Liver (tissue), 3 donors: Measurements from ENCODE around the gene HPCAL4.

Experiments
- NR2F2 ChIP-seq: IDR thresholded peaks from 2 replicates; pipeline ENCODE4 v1.6.1; 2016; ENCODE audit warnings: antibody characterized with exemption
- SP1 ChIP-seq: IDR thresholded peaks from 2 replicates; pipeline ENCODE4 v1.6.1; 2018; ENCODE audit warnings: antibody characterized with exemption, mild to moderate bottlenecking
- TF ChIP-seq, protein P1 (sequence below): IDR thresholded peaks from 2 replicates; pipeline ENCODE4 v1.6.1; 2016; ENCODE audit warnings: antibody characterized with exemption
- TF ChIP-seq, protein P2 (sequence below): fragments of 150-350 bp; IDR thresholded peaks from 2 replicates; pipeline ENCODE4 v1.5.1; 2017; ENCODE audit warnings: improper control_type of control experiment, low read depth, low read length; ENCODE audit not compliant: missing input control
- donor health status: healthy.
- donor health status: healthy.

DNA sequence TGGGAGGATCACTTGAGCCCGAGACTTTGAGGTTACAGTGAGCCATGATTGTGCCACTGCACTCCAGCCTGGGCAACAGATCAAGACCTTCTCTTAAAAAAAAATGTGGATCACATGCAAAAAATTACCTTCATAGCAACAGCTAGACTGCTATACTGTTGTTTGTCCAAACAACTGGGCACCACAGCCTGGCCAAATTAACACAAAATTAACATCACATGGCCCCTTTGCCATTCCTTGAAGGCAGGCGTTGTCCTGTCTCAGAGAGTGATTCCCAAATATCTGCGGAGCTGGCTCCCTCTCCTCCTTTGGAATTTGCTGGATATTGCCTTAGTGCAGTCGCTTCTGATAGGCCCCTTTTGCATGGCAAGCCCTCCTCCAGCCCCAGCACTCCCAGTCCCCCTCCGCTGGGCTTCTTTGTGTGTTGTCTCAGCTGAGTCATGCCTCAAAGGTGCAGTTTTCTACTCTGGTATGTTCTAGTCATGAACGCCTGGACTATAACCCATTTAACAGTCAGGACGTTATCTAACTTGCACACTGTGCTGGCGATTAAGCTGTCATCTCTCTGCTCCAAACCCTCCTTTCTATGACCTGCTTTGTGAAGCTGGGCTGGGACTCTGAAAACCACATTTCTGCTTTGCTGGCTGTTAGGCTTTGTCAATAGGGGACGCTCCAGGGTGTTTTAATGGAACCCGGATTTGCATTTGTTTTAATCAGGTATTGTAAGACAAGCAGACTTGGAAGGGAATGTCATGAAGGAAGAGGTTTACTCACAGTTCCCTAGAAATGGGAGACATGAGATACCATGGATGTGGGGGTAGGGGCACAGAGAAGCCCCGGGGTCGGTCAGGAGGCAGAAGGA is 20.1 kb upstream of the HPCAL4 start:
- TF ChIP-seq NR2F2: no peak
- TF ChIP-seq, protein P1, sequence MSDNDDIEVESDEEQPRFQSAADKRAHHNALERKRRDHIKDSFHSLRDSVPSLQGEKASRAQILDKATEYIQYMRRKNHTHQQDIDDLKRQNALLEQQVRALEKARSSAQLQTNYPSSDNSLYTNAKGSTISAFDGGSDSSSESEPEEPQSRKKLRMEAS: no peak
- TF ChIP-seq, protein P2, sequence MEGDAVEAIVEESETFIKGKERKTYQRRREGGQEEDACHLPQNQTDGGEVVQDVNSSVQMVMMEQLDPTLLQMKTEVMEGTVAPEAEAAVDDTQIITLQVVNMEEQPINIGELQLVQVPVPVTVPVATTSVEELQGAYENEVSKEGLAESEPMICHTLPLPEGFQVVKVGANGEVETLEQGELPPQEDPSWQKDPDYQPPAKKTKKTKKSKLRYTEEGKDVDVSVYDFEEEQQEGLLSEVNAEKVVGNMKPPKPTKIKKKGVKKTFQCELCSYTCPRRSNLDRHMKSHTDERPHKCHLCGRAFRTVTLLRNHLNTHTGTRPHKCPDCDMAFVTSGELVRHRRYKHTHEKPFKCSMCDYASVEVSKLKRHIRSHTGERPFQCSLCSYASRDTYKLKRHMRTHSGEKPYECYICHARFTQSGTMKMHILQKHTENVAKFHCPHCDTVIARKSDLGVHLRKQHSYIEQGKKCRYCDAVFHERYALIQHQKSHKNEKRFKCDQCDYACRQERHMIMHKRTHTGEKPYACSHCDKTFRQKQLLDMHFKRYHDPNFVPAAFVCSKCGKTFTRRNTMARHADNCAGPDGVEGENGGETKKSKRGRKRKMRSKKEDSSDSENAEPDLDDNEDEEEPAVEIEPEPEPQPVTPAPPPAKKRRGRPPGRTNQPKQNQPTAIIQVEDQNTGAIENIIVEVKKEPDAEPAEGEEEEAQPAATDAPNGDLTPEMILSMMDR: no peak
- TF ChIP-seq SP1: no peak
